Activated T-cell treated with anti-CD3 and anti-CD28 coated beads, Interleukin-2, amount 50 U/mL, for 24 hours (primary cell): Measurements from ENCODE around the gene REXO1.

Experiments used
- DNase-seq: peaks from one replicate; pipeline ENCODE4 v3.0.0-alpha.2; 2020
- H3K27ac Mint-ChIP-seq: 2 replicates; pipeline ENCODE4 v1.8.0; 2020; ENCODE audit warnings: mild to moderate bottlenecking, mixed read lengths
- H3K27me3 Mint-ChIP-seq: 2 replicates; pipeline ENCODE4 v1.8.0; 2020; ENCODE audit warnings: mixed read lengths
- H3K36me3 Mint-ChIP-seq: 2 replicates; pipeline ENCODE4 v1.8.0; 2020; ENCODE audit warnings: low read depth, mixed read lengths
- H3K4me1 Mint-ChIP-seq: 2 replicates; pipeline ENCODE4 v1.8.0; 2020; ENCODE audit warnings: low read depth, mixed read lengths
- H3K4me3 Mint-ChIP-seq: 2 replicates; pipeline ENCODE4 v1.8.0; 2020; ENCODE audit warnings: mild to moderate bottlenecking, moderate library complexity, mixed read lengths
- H3K9me3 Mint-ChIP-seq: 2 replicates; pipeline ENCODE4 v1.8.0; 2020; ENCODE audit warnings: mixed read lengths

The REXO1 gene

DNA sequence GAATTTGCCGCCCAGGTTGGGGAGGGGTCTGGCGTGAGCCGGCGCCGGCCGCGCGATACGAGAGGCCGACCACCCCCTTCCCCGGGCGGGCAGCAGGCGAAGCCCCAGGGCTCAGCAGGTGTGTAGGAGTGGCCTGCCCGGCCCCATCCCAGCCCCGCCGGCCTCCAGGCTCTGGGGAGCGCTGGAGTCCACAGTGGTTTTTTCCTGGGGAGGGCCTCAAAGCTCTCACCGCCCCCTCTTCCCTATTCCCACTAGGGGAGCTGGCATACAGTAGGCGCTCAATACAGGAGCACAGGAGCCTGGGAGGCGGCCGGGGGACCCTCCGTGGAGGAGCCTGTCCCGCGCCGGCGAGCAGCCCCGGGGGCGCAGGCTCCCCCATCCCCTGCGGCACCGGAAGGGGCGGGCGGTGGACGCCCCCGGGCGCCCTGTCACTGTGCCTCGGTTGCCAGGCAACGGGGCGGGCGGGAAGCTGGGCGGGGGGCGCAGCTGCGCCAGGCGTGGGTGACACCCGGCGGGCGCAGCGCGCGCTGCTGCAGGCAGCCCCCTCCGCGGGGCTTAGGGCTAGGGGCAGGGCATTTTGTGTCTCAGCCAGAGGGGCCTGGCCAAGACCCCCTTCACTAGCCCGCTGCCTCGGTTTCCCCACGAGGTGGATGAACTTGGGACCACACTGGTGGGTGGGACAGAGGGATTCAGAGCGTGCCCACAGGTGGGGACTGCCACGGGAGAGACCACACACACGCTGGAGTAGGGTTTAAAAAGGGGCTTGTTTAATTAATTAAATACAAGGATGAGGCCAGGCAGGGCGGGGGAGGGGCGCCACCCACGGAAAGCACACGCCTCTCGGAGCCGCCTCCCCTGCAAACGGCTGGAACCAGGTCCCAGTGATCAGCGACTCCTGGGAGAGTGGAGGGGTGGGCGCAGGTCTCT is 3.6 kb upstream of the REXO1 start:
- Mint-ChIP-seq H3K9me3 (no peaks in the 10 kb centered on the region), H3K36me3 (peaks cover 39% of the 10 kb centered on the region), H3K4me1 (peaks cover 65% of the 10 kb centered on the region), H3K27me3 (no peaks in the 10 kb centered on the region), H3K27ac (peak overlapping the region; percentile 82), H3K4me3 (peak overlapping the region; percentile 38)
- peak; percentile 69 for DNase-seq

DNA sequence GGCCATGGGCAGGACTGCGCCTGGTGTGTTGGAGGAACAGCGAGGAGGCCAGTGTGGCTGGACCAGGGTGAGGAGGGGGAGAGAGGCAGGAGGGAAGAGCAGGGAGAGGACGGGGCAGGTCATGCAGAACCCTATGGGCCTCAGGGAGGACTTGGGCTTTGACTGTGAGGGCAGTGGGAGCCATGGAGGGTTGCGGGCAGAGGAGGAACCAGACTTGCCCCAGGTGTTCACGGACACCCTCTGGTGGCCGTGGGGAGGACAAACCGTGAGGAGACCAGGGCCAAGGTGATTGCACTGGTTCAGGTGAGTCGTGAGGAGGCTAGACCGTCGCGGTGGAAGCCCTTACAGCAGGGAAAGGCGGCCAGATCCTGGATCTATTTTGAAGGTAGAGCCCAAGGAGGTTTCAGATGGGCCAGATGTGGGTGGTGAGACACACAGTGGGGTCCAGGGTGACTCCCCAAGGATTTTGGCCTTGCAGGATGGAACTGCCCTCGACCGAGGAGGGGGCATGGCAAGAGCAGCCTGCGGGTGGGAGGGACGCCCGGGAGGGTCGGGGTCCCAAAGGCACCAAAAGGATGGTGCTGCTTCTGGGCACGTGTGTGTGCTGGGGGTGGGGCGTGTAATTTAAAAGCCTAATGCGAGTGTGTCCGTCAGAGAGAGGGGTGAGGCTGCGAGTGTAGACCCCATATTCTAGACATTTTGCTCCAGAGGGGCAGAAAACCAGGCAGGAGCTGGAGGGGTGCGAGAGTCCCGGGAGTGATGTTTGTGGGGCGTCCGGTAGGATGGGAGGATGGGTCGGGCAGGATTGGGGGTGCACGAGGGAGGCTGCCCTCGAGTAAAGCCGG is 2.7 kb upstream of the REXO1 start:
- DNase-seq: no peak

DNA sequence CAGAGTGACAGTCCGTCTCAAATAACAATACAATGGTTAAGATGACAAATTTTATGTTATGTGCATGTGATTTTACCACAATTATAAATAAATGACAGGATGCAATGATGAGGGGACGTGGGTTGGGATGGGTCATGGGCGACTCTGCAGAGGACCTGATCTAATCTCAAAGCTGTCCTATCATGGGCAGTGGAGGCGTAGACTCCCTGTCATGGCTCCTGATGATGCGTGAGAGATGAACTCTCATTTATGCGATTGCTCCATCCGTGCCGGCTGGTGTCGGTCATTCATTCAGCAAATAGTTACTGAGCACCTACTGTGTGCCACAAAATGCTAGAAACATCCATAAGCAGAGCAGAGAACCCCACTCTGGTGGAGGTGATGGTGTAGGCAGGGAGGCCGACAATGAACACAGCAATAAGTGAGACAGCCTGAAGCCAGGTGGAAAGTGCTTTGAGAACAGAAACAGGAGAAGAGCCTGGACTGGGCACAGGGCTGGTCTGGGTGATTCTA is 1.7 kb upstream of the REXO1 start:
- H3K27ac Mint-ChIP-seq: peak overlapping the region; percentile 94
- no peak for DNase-seq
- peaks cover 68% of the 10 kb centered on the region for H3K4me1 Mint-ChIP-seq
- H3K9me3 Mint-ChIP-seq: no peaks in the 10 kb centered on the region
- H3K36me3 Mint-ChIP-seq: peaks cover 51% of the 10 kb centered on the region
- H3K4me3 Mint-ChIP-seq: no peak overlapping the region
- H3K27me3 Mint-ChIP-seq: no peaks in the 10 kb centered on the region

More for the DNA sequence above, 2.7 kb upstream of the REXO1 start:
- Mint-ChIP-seq H3K9me3 (no peaks in the 10 kb centered on the region), H3K27ac (peak overlapping the region; percentile 82), H3K4me3 (no peak overlapping the region), H3K4me1 (peaks cover 69% of the 10 kb centered on the region), H3K27me3 (no peaks in the 10 kb centered on the region), H3K36me3 (peaks cover 46% of the 10 kb centered on the region)

DNA sequence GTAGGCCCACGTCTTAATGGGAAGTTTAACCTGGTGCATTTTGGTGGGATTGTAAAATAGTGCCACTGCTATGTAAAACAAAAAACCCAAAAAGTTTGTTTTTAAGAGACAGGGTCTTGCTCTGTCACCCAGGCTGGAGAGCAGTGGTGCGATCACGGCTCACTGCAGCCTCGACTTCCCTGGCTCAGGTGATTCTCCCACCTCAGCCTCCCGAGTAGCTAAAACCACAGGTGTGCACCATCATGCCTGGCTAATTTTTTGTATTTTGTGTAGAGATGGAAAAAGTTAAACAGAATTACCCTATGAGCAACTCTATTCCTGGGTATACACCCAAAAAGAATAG is 820 bp upstream of the REXO1 start:
- Mint-ChIP-seq H3K36me3 (peaks cover 54% of the 10 kb centered on the region), H3K4me3 (peak overlapping the region; percentile 73), H3K9me3 (no peaks in the 10 kb centered on the region), H3K27me3 (no peaks in the 10 kb centered on the region), H3K27ac (peak overlapping the region; percentile 94), H3K4me1 (peaks cover 70% of the 10 kb centered on the region)
- no peak for DNase-seq

DNA sequence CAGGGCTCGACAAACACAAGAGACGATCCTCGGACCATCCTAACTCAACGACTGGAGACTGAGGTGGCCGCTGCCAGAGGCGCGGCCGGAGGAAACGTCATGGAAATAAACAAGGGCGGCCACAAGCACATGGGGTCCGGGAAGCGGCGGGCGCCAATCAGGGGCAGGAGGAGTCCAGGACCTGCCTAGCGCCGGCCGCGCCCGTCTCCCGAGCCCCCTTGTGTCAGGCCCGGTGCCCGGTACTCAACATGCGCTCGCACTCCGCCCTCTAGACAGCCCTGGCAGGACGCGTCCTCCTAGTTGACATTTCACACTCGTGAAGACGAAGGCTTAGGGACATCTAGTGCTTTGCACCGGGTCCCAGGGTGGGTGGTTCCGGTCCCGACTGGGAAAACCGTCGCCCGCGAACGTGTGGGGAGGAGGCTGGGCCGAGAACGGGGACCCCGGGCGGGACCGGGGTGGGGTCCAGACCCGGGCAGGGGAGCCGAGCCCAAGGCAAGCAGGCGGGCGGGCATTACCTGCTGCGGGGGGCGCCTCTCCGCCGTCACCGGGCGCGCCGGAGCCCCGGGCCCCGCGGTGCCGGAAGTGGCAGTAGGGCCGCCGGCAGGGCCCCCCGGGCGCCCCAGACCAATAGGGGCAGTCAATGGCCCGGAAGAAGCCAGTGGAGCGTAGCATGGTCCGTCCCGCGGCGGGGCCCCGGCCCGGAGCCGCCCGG is 442 bp downstream of the REXO1 start:
- Mint-ChIP-seq H3K9me3 (no peaks in the 10 kb centered on the region), H3K36me3 (peaks cover 55% of the 10 kb centered on the region), H3K4me1 (peaks cover 70% of the 10 kb centered on the region), H3K27ac (peak overlapping the region; percentile 95), H3K27me3 (no peaks in the 10 kb centered on the region), H3K4me3 (peak overlapping the region; percentile 94)
- peak; percentile 62 for DNase-seq

DNA sequence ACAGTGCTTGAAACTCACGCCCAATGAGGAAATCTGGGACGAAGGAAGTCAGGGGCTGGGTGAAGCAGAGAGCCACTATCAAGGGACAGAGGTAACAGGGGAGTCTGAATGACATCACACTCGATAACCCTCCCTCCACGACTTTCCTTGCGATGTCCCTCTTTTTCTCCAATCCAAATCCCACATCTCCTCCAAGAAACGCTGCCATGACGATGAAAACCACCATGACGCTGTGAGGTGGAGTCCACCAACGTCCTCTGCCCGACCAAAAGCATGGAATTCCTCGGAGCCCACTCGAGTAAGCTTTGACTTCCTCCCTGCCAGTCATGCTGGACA is 967 bp downstream of the REXO1 start:
- peak overlapping the region; percentile 94 for H3K4me3 Mint-ChIP-seq
- peaks cover 57% of the 10 kb centered on the region for H3K36me3 Mint-ChIP-seq
- H3K27ac Mint-ChIP-seq: peak overlapping the region; percentile 95
- H3K27me3 Mint-ChIP-seq: no peaks in the 10 kb centered on the region
- no peak for DNase-seq
- H3K4me1 Mint-ChIP-seq: peaks cover 70% of the 10 kb centered on the region
- no peaks in the 10 kb centered on the region for H3K9me3 Mint-ChIP-seq

DNA sequence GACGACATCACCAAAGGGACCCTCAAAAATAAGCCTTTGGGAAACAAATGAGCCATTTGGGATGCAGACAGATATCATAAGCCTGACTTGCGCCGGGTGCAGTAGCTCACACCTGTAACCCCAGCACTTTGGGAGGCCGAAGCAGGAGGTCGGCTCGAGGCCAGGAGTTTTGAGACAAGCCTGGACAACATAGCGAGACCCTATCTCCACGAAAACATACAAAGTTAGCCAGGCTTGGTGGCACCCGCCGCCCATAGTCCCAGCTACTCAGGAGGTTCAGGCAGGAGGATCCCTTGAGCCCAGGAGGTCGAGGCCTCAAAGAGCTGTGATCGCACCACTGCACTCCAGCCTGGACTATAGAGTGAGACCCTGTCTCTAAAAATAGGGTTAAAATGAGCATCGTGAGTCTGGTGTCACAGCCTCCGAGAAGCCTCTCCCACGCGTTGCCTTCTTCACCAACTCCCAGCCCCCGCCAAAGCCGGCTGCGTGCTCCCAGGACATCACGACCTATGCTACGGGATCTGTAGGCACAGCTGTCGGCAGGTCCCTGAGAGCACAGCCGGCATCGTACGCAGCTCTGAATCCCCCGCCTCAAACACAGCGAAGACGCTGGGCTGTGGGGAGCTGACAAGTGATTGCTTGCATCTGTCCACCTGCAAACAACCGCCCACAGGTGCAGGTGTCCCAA is 1.6 kb downstream of the REXO1 start:
- H3K27me3 Mint-ChIP-seq: no peaks in the 10 kb centered on the region
- DNase-seq: no peak
- peaks cover 59% of the 10 kb centered on the region for H3K36me3 Mint-ChIP-seq
- peak overlapping the region; percentile 94 for H3K4me3 Mint-ChIP-seq
- H3K27ac Mint-ChIP-seq: peak overlapping the region; percentile 95
- no peaks in the 10 kb centered on the region for H3K9me3 Mint-ChIP-seq
- H3K4me1 Mint-ChIP-seq: peaks cover 73% of the 10 kb centered on the region

DNA sequence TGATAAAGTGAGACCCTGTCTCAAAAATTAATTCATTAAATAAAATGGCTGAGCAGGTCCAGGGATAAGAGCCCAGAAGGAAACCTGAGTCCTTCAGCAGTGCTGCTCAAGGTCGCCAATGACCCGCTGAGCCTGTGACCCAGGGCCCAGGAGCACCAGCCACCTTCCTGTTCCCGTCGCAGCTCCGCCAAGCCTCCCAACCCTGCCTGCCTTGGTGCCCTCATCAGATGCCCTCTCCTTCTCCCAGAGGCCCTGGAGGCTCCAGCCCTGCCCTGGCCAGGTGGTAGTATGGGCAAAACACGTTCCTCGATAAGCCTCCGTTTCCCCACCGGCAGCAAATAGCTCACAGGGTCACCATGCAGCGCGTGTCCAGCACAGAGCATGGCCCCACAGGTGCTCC is 2.6 kb downstream of the REXO1 start:
- H3K9me3 Mint-ChIP-seq: no peaks in the 10 kb centered on the region
- DNase-seq: no peak
- H3K27ac Mint-ChIP-seq: peak overlapping the region; percentile 95
- peaks cover 55% of the 10 kb centered on the region for H3K36me3 Mint-ChIP-seq
- no peaks in the 10 kb centered on the region for H3K27me3 Mint-ChIP-seq
- peaks cover 73% of the 10 kb centered on the region for H3K4me1 Mint-ChIP-seq
- peak overlapping the region; percentile 94 for H3K4me3 Mint-ChIP-seq

DNA sequence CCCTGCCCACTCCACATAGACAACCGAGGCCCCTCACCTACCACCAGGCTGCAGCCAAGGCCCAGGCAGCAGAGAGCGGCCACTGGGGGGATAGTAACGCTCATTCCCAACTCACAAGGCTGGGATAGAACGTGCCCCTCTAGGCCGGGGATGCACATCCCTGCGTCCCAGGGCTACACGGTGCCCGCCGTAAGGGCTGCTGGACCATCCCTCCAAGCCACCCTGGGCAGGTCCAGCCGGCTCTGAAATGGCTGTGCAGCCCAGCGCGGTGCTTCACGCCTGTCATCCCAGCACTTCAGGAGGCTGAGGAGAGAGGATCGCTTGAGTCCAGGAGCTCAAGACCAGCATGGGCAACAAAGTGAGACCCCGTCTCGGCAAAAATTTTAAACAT is 3.2 kb downstream of the REXO1 start:
- Mint-ChIP-seq H3K27ac (peak overlapping the region; percentile 66), H3K9me3 (no peaks in the 10 kb centered on the region), H3K4me1 (peaks cover 75% of the 10 kb centered on the region), H3K36me3 (peaks cover 56% of the 10 kb centered on the region), H3K4me3 (no peak overlapping the region), H3K27me3 (no peaks in the 10 kb centered on the region)
- DNase-seq: no peak

DNA sequence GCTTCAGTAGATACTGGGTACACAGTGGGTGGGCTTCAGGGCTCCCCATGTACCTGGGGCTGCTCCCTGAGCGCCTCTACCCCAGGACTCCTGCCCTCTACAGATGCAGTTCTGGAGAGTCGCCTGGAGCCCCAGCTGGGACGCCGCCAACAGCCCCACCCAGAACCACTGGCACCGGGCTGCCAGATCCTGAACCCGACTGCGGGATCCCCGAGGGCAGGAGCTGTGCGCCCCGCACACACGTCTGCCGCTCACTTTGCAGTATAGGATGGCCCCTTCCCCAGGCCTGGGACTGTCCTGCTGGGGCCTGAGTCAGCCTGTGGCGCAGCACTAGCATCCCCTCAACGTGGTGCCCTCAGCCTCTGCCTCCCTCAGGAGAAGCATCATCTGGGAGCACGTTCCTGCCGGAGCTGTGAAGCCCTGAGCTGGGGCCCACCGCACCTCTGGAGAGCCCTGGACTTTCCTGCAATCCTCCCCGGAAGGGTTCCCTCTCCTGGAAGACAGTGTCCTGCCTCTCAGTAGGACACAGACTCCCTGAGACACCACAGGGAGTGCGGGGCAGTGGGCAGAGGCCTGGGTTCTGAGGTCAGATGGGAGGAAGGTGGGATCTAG is 3.7 kb downstream of the REXO1 start:
- no peak overlapping the region for H3K4me3 Mint-ChIP-seq
- H3K4me1 Mint-ChIP-seq: peaks cover 75% of the 10 kb centered on the region

DNA sequence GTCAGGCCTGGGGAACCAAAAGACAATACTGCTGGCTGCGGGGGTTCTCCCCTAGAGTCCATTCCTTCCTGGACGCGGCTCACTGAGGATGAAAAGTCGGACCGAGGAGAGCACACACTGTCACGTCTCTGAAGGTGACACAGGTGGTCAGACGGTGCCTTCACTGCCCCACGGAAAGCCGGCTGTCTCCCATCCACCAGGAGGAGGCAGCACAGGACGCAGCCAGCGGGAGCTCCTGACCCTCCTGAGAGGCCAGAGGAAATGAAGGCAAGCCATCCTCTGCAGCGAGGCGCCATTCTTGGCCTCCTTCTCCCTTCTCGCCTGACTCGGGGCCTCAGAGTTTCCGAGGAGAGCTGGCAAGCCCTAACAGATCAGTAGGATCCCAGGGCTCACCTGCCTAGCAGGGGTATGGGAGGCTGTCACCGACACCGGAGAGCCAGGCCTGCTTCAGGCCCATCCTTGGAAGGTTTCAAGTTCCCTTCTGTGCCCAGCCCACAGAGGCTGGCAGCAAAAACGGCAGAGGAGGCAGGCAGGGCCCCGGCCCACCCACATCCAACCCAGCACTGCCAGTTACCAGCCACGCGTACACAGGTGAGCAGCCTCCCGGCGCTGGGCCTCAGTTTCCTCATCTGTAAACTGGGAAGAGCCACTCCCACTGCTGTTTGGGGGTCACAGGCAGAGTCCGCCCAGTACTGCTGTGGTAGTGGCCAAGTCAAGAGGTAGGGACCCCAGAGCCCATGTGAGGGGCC is 4.5 kb downstream of the REXO1 start:
- DNase-seq: no peak
- Mint-ChIP-seq H3K36me3 (peaks cover 60% of the 10 kb centered on the region), H3K4me3 (no peak overlapping the region), H3K27me3 (no peaks in the 10 kb centered on the region), H3K9me3 (no peaks in the 10 kb centered on the region), H3K4me1 (peaks cover 69% of the 10 kb centered on the region), H3K27ac (peak overlapping the region; percentile 55)

More for the DNA sequence above, 3.7 kb downstream of the REXO1 start:
- DNase-seq: no peak
- peaks cover 58% of the 10 kb centered on the region for H3K36me3 Mint-ChIP-seq
- H3K27ac Mint-ChIP-seq: peak overlapping the region; percentile 66
- no peaks in the 10 kb centered on the region for H3K9me3 Mint-ChIP-seq
- H3K27me3 Mint-ChIP-seq: no peaks in the 10 kb centered on the region

DNA sequence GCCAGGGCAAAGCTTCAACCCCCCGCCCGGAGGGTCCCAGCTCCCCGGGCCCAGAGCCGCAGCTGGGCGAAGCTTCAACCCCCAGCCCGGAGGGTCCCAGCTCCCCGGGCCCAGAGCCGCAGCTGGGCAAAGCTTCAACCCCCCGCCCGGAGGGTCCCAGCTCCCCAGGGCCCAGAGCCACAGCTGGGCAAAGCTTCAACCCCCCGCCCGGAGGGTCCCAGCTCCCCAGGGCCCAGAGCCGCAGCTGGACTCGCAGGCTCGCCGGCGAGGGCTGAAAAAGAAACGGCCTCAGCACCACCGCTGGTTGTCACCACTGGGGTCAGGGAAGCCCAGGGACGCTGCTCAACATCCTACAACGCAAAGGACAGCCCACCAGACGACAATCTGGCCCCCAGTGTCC is 5.2 kb downstream of the REXO1 start:
- H3K27me3 Mint-ChIP-seq: no peaks in the 10 kb centered on the region
- H3K4me3 Mint-ChIP-seq: no peak overlapping the region
- DNase-seq: no peak
- no peak overlapping the region for H3K27ac Mint-ChIP-seq
- H3K9me3 Mint-ChIP-seq: no peaks in the 10 kb centered on the region
- peaks cover 68% of the 10 kb centered on the region for H3K4me1 Mint-ChIP-seq
- peaks cover 64% of the 10 kb centered on the region for H3K36me3 Mint-ChIP-seq
